Measurements from ENCODE around the gene FLVCR2. TPM values are rescaled to one million over a fixed set of nuclear protein-coding genes. Genes with fewer than 3 reads are reported as not detected.

Gene FLVCR2
- total RNA-seq, 4 donors from 2014 or later, result 5.1 to 65.5 (median 14.5) TPM

- H3K9me3 ChIP-seq, result no peaks in the 10 kb centered on the region
- ATAC-seq (no peak), DNase-seq (no peak)
- TF ChIP-seq POLR2A (IDR thresholded peaks at IDR 0.05) (no peak), CTCF (IDR thresholded peaks at IDR 0.05 in 4 of 5, conservative IDR thresholded peaks at IDR 0.05 in 1 of 5) (no peak)
- intact Hi-C loops (cut with DNase I; ENCODE audit: low total_unique reads), result no loop called here
- H3K27me3 ChIP-seq, result no peaks in the 10 kb centered on the region
- H3K4me3 ChIP-seq, result no peak overlapping the region
- H3K4me1 ChIP-seq, result peaks cover 10 to 18% of the 10 kb centered on the region in 2 donors
- no peaks in the 10 kb centered on the region for H3K36me3 ChIP-seq
- in situ Hi-C loops (cut with MboI; ENCODE audit: low sequenced_read_pairs in 4 of 4), result no loop called here
- H3K27ac ChIP-seq, result no peak overlapping the region
Observed at GRCh38 chr14:75540479-75540851, 38.0 kb upstream of the FLVCR2 start.

DNA sequence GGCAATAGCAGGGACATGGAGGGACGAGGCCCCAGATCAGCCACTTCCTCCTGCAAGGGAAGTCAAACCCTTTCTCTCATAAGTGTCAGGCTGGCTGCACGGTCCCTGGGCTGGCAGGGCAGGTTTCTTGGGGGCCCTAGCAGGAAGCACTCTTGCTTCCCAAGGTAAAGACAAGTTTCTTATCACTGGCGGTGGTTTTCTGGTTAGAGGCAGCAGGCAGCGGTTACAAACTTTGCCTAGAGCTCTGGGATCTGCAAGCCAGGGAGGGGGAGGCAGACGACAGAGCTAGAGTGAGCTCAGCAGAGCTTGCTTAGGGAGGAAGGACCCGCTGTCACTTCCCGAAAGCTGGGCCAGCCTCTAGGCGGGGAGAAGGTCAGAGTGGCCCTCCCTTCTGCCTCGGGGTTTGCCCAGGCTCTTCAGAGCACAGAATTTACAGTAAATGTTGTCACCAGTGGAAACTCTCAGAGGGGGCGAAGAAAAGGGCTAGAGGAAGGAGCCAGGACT lies 35.8 kb upstream of the FLVCR2 start:
- H3K36me3 ChIP-seq, result no peaks in the 10 kb centered on the region
- TF ChIP-seq CTCF (IDR thresholded peaks at IDR 0.05 in 4 of 5, conservative IDR thresholded peaks at IDR 0.05 in 1 of 5) (no peak), POLR2A (IDR thresholded peaks at IDR 0.05) (no peak)
- peaks cover 0 to 2% of the 10 kb centered on the region in 2 donors for H3K4me1 ChIP-seq
- peak; percentile 28 to 32 for ATAC-seq
- in situ Hi-C loops (cut with MboI; ENCODE audit: low sequenced_read_pairs in 4 of 4) (no loop called here), intact Hi-C loops (cut with DNase I; ENCODE audit: low total_unique reads) (no loop called here)
- H3K27me3 ChIP-seq, result no peaks in the 10 kb centered on the region
- peak overlapping the region in 2 of 4 donors; percentile 7 to 16 for H3K27ac ChIP-seq
- H3K9me3 ChIP-seq, result no peaks in the 10 kb centered on the region
- H3K4me3 ChIP-seq, result no peak overlapping the region
- DNase-seq, result peak in 1 of 2 donors; percentile 51

DNA sequence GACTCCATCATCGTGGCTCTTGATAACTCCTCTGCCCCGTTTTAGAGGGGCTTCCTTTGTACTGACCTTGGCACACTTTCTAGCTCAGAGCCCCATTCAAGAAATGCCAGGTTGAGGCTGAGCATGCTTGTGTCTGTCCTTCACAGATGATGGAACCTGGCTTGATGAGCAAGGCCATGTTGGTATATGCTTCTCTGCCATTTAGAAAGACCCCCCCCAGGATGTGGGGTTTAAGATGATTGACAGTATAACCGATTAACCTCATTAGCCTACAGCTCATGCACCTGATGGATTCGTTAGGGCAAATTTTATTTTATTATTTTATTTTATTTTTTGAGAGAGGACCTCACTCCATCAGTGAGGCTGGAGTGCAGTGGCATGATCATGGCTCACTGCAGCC lies 35.2 kb upstream of the FLVCR2 start:
- TF ChIP-seq POLR2A (IDR thresholded peaks at IDR 0.05) (no peak), CTCF (IDR thresholded peaks at IDR 0.05 in 4 of 5, conservative IDR thresholded peaks at IDR 0.05 in 1 of 5) (no peak)
- no peaks in the 10 kb centered on the region for H3K9me3 ChIP-seq
- H3K4me3 ChIP-seq, result no peak overlapping the region
- in situ Hi-C loops (cut with MboI; ENCODE audit: low sequenced_read_pairs in 4 of 4), result no loop called here
- H3K36me3 ChIP-seq, result no peaks in the 10 kb centered on the region
- H3K27me3 ChIP-seq, result no peaks in the 10 kb centered on the region
- H3K4me1 ChIP-seq, result peaks cover 0 to 7% of the 10 kb centered on the region in 2 donors
- peak overlapping the region in 1 of 4 donors; percentile 7 for H3K27ac ChIP-seq
- DNase-seq (no peak), ATAC-seq (no peak)
- intact Hi-C loops (cut with DNase I; ENCODE audit: low total_unique reads), result no loop called here

DNA sequence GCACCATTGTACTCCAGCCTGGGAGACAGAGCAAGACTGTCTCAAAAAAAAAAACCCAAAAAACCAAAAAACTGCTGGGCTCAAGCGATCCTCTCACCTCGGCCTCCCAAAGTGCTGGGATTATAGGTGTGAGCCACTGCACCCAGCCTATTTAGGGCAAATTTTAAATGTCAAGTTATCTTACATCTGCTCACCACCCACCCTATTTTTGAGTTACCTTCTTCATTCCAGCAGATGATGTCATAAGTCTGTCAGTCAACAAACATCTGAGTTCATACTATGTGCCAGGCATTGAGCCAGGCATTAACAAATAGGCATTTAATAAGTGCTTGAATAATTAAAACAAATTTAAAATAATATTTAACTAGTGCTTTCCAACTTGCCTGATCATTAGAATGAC lies 34.6 kb upstream of the FLVCR2 start:
- intact Hi-C loops (cut with DNase I; ENCODE audit: low total_unique reads), result no loop called here
- no peak for ATAC-seq
- Histone ChIP-seq H3K27ac (no peak overlapping the region), H3K9me3 (no peaks in the 10 kb centered on the region), H3K4me3 (no peak overlapping the region), H3K36me3 (no peaks in the 10 kb centered on the region), H3K27me3 (no peaks in the 10 kb centered on the region), H3K4me1 (peaks cover 0 to 11% of the 10 kb centered on the region in 2 donors)
- TF ChIP-seq POLR2A (IDR thresholded peaks at IDR 0.05), result no peak
- TF ChIP-seq CTCF (IDR thresholded peaks at IDR 0.05 in 4 of 5, conservative IDR thresholded peaks at IDR 0.05 in 1 of 5), result no peak
- in situ Hi-C loops (cut with MboI; ENCODE audit: low sequenced_read_pairs in 4 of 4), result no loop called here
- DNase-seq, result no peak

GRCh38 chr14:75545907-75546306 lies 32.5 kb upstream of the FLVCR2 start:
- Histone ChIP-seq H3K27me3 (no peaks in the 10 kb centered on the region), H3K9me3 (no peaks in the 10 kb centered on the region), H3K4me1 (peaks cover 0 to 15% of the 10 kb centered on the region in 2 donors), H3K4me3 (no peak overlapping the region), H3K27ac (no peak overlapping the region), H3K36me3 (no peaks in the 10 kb centered on the region)
- in situ Hi-C loops (cut with MboI; ENCODE audit: low sequenced_read_pairs in 4 of 4) (no loop called here), intact Hi-C loops (cut with DNase I; ENCODE audit: low total_unique reads) (no loop called here)
- ATAC-seq, result no peak
- TF ChIP-seq POLR2A (IDR thresholded peaks at IDR 0.05) (no peak), CTCF (IDR thresholded peaks at IDR 0.05 in 4 of 5, conservative IDR thresholded peaks at IDR 0.05 in 1 of 5) (no peak)
- no peak for DNase-seq

All from gastrocnemius medialis (tissue), 4 donors.